Hematopoietic multipotent progenitor cell treated with erythropoietin and hydrocortisone succinate and interleukin-3 and kit ligand, for 15 days (in vitro differentiated cells): ENCODE measurements around the gene DPP10.
"Not testable (repeated sequence)": the region's sequence is repeated elsewhere in the genome, so short reads cannot be mapped to it uniquely, and the experiment has no call there.

ENCODE experiments used
- DNase-seq: peaks from one replicate; pipeline ENCODE4 v3.0.0-alpha.2; 2015; ENCODE audit warnings: low spot score

DPP10 gene

DNA sequence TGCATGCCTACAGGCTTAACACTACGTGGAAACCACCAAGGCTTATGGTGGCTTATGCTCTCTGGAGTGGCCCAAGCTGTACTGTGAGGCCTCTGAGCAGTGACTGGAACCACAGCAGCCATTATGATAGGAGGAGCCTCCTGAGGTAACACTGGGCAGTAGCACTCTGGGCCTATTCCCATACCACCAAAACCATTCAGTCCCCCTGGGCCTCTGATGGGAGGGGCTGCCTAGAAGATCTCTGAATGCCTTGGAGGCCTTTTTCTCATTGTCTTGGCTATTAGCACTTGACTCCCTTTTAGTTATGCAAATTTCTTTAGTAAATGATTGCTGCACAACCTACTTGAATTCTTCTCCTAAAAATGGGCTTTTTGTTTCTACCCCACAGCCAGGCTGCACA, 985.0 kb downstream of the DPP10 start:
- no peak for DNase-seq

DNA sequence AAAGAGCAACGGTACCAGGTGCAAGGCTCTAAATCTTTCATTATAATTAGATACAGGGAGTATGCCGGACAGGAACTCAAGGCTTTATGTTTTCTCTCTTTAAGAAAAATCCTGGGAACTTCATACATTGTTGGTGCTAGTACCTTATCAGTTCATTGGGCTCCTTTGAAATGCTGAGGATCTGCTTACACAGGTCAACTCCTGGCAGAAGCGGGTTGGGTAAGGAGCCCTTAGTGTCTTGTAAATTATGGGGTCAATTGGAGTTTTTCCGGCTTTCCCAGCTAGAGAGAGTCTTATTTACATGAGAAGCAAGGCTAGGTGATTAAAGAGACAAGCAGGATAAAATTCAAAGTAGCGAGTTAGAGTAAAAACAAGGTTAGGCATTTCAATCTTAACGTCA, 998.3 kb downstream of the DPP10 start:
- DNase-seq = not testable (repeated sequence)

- DNase-seq = no peak
Observed at GRCh38 chr2:115443539-115444185, 1001.2 kb downstream of the DPP10 start.

DNA sequence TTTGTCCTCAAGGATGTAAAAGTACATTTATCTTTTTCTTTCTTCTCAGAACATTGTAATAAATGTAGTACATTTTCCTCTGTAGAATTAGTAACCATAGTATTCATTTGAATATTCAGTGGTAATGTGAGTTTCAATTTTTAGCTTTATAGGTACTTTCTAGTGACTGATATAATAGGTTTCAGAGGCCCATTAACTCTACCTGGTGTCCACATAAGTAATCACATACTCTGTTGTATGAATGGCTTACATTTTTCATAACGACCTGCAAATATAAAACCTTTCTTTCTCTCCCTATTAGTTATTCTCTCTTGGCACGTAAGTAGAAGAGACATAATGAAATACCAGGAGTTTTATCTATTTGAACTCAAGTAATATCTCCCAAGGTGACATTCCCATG, 1017.6 kb downstream of the DPP10 start:
- DNase-seq = no peak

GRCh38 chr2:115480741-115481140, 1038.3 kb downstream of the DPP10 start:
- DNase-seq = no peak

GRCh38 chr2:115481842-115482241, 1039.4 kb downstream of the DPP10 start:
- no peak for DNase-seq

- no peak for DNase-seq
Observed at GRCh38 chr2:115483666-115484065, 1041.2 kb downstream of the DPP10 start.

GRCh38 chr2:115484486-115484885, 1042.0 kb downstream of the DPP10 start:
- DNase-seq = no peak

DNA sequence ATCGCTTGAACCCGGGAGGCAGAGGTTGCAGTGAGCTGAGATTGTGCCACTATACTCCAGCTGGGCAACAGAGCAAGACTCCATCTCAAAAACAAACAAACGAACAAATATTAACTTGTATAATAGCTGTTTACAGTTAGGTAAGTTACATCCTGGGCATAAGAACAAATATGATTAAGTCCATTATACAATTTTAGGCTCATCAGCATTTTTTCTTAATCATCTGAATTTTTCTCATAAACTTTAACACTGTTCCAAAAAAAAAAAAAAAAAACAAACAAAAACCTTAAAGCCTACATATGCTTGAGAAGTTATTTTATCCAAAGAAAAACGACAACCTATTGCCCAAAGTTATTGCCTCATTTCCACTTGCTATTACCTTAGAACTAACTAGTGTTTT, 1042.5 kb downstream of the DPP10 start:
- DNase-seq = no peak

- DNase-seq = no peak
Observed at GRCh38 chr2:115491186-115491793, 1048.8 kb downstream of the DPP10 start.

DNA sequence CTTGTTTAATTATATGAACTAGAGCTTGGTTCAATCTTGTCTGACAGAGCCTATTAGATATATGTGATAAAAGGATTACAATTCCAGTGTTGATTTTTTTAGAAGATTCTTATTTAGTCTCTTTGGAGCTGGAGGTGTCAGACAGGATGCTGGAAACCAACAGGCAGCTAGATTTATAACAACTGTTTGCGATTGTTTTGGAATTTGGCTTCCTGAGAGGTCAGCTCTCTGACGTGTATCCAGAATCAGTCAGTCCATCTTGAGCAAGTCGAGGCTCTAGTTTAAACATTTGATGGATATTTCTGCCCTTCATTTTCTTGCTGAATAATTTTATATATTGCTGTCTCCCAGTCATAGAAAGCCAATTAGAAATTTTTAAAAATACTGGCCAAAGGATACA, 1062.9 kb downstream of the DPP10 start:
- no peak for DNase-seq

GRCh38 chr2:115520727-115521126, 1078.3 kb downstream of the DPP10 start:
- no peak for DNase-seq

- DNase-seq = no peak
Observed at GRCh38 chr2:115524452-115524851, 1082.0 kb downstream of the DPP10 start.

DNA sequence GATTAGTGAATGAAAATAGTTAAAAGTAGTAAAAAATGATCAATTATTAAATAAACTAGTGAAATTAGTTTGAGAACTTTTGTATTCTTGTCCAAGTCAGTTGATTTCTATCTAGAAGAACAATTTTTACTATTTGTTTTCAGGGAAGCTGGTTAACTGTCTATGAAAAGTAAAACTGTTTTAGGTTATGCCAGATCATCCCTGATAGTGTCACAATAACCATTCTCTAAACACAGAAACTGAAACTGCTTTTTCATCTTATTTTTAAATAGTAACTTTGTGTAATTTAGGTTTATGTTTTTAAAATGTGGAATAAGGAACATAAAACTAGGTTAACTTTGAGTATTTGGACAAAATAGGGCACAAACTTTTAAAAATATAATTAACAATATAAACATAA, 1087.2 kb downstream of the DPP10 start:
- no peak for DNase-seq

GRCh38 chr2:115533081-115533480, 1090.6 kb downstream of the DPP10 start:
- DNase-seq = no peak

- DNase-seq = no peak
Observed at GRCh38 chr2:115541814-115542213, 1099.4 kb downstream of the DPP10 start.

- no peak for DNase-seq
Observed at GRCh38 chr2:115542331-115542730, 1099.9 kb downstream of the DPP10 start.

DNA sequence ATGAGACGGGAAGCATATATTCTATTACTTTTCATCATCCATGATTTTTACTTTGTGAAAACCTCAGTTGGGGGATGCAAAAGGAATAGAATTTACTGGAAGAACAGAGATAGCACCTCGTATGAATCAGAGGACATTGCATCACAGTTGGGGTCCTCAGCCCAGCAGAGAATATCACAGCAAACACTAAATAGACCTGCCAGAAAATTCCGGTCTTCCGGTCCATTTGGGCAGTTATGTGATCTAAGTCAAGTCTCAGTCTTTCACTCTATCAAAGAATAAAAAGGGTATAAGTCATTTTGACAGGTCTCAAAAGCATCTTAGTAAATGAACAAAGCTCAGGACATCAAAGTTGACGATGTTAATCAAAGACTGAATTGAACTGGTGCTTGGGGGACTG, 1100.6 kb downstream of the DPP10 start:
- DNase-seq = no peak

- no peak for DNase-seq
Observed at GRCh38 chr2:115543461-115543860, 1101.0 kb downstream of the DPP10 start.

- DNase-seq = no peak
Observed at GRCh38 chr2:115549611-115550130, 1107.2 kb downstream of the DPP10 start.

- DNase-seq = no peak
Observed at GRCh38 chr2:115552726-115553125, 1110.3 kb downstream of the DPP10 start.

GRCh38 chr2:115554153-115554552, 1111.7 kb downstream of the DPP10 start:
- no peak for DNase-seq

DNA sequence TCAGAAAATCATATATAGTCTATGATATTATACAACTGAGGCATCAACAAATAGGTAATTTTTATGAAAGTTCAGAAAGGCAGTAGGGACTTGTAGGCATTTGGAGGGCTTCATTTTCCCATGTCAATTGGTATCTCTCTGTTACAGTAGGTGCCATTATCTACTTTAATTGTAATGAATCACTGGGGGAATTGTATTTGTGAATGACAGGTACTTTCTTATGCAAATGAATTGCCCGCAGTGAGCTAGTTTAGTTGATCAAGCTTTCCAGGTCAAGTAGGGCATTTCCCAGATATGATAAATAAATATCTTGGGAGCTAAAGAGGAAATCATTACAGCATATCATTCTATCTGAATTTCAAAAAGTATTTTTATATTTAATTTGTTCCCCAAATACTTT, 1116.3 kb downstream of the DPP10 start:
- no peak for DNase-seq

GRCh38 chr2:115560666-115561065, 1118.2 kb downstream of the DPP10 start:
- DNase-seq = no peak
